H9 (cell line): ENCODE results near the gene SFMBT2. TPM values are rescaled to one million over a fixed set of nuclear protein-coding genes. Genes with fewer than 3 reads are reported as not detected.

Experiments
- DNase-seq: peaks from one replicate; pipeline ENCODE4 v3.0.0-alpha.2; 2017
- H2AFZ ChIP-seq: one replicate; pipeline ENCODE4 v1.6.1; 2013; ENCODE audit warnings: mild to moderate bottlenecking, low read length, control low read depth, moderate library complexity
- H2AK5ac ChIP-seq: 2 replicates; pipeline ENCODE4 v1.6.1; 2013; ENCODE audit warnings: low read length, control low read depth, mixed read lengths; ENCODE audit not compliant: insufficient read length
- H2BK120ac ChIP-seq: one replicate; pipeline ENCODE4 v1.6.1; 2013; ENCODE audit warnings: low read depth, mild to moderate bottlenecking, low read length, control low read depth, inconsistent platforms; ENCODE audit not compliant: poor library complexity, severe bottlenecking
- H2BK12ac ChIP-seq: 2 replicates; pipeline ENCODE4 v1.6.1; 2013; ENCODE audit warnings: low read length, control low read depth, mixed read lengths, low read depth; ENCODE audit not compliant: insufficient read length
- H2BK15ac ChIP-seq: 2 replicates; pipeline ENCODE4 v1.6.1; 2013; ENCODE audit warnings: low read depth, low read length, control low read depth
- H2BK20ac ChIP-seq: one replicate; pipeline ENCODE4 v1.6.1; 2013; ENCODE audit warnings: low read depth, mild to moderate bottlenecking, low read length, control low read depth, inconsistent platforms; ENCODE audit not compliant: poor library complexity, severe bottlenecking
- H2BK5ac ChIP-seq: 2 replicates; pipeline ENCODE4 v1.6.1; 2013; ENCODE audit warnings: low read length, control low read depth, mixed read lengths; ENCODE audit not compliant: insufficient read length
- H3K14ac ChIP-seq: 2 replicates; pipeline ENCODE4 v1.6.1; 2013; ENCODE audit warnings: low read length, control low read depth; ENCODE audit not compliant: insufficient read depth
- H3K18ac ChIP-seq: 2 replicates; pipeline ENCODE4 v1.6.1; 2013; ENCODE audit warnings: low read depth, mild to moderate bottlenecking, mixed read lengths, low read length, control low read depth; ENCODE audit not compliant: insufficient read length
- H3K23ac ChIP-seq: 2 replicates; pipeline ENCODE4 v1.6.1; 2013; ENCODE audit warnings: low read length, control low read depth, mixed read lengths, low read depth; ENCODE audit not compliant: insufficient read length
- H3K23me2 ChIP-seq: 2 replicates; pipeline ENCODE4 v1.6.1; 2013; ENCODE audit warnings: low read depth, mild to moderate bottlenecking, mixed read lengths, low read length, control low read depth; ENCODE audit not compliant: insufficient read length, poor library complexity, severe bottlenecking
- H3K27ac ChIP-seq: 2 replicates; pipeline ENCODE4 v1.5.1; 2013; ENCODE audit warnings: low read length, control low read depth, mixed read lengths, low read depth; ENCODE audit not compliant: insufficient read length
- H3K27me3 ChIP-seq: 2 replicates; pipeline ENCODE4 v1.6.1; 2013; ENCODE audit warnings: low read length, control low read depth, inconsistent platforms; ENCODE audit not compliant: insufficient read depth
- H3K4ac ChIP-seq: 2 replicates; pipeline ENCODE4 v1.6.1; 2013; ENCODE audit warnings: low read depth, mild to moderate bottlenecking, control low read depth, inconsistent platforms, low read length, moderate library complexity
- H3K4me1 ChIP-seq: 2 replicates; pipeline ENCODE4 v1.6.1; 2013; ENCODE audit warnings: low read length, control low read depth, inconsistent platforms; ENCODE audit not compliant: insufficient read depth
- H3K4me2 ChIP-seq: 2 replicates; pipeline ENCODE4 v1.6.1; 2013; ENCODE audit warnings: low read length, control low read depth, mixed read lengths; ENCODE audit not compliant: insufficient read length, insufficient read depth
- H3K56ac ChIP-seq: 2 replicates; pipeline ENCODE4 v1.6.1; 2013; ENCODE audit warnings: low read depth, mild to moderate bottlenecking, mixed read lengths, low read length, control low read depth; ENCODE audit not compliant: insufficient read length
- H3K79me1 ChIP-seq: 2 replicates; pipeline ENCODE4 v1.6.1; 2013; ENCODE audit warnings: low read depth, mild to moderate bottlenecking, moderate library complexity, low read length, control low read depth, inconsistent platforms; ENCODE audit not compliant: insufficient read depth, poor library complexity, severe bottlenecking
- H3K79me2 ChIP-seq: 2 replicates; pipeline ENCODE4 v1.6.1; 2013; ENCODE audit warnings: low read length, control low read depth, inconsistent platforms; ENCODE audit not compliant: insufficient read depth
- H3K9ac ChIP-seq: 2 replicates; pipeline ENCODE4 v1.6.1; 2013; ENCODE audit warnings: low read length, control low read depth, mixed read lengths; ENCODE audit not compliant: insufficient read length; ENCODE audit errors: extremely low read depth
- H3K9me3 ChIP-seq: one replicate; pipeline ENCODE4 v1.6.1; 2013; ENCODE audit warnings: low read depth, low read length, inconsistent platforms; ENCODE audit not compliant: control insufficient read depth
- H3T11ph ChIP-seq: one replicate; pipeline ENCODE4 v1.6.1; 2013; ENCODE audit warnings: mild to moderate bottlenecking, low read length, control low read depth, inconsistent platforms
- H4K20me1 ChIP-seq: one replicate; pipeline ENCODE4 v1.6.1; 2013; ENCODE audit not compliant: control insufficient read depth, insufficient read length, insufficient read depth
- H4K5ac ChIP-seq: 2 replicates; pipeline ENCODE4 v1.6.1; 2013; ENCODE audit warnings: low read depth, mild to moderate bottlenecking, mixed read lengths, low read length, control low read depth; ENCODE audit not compliant: insufficient read length
- H4K8ac ChIP-seq: replicated peaks from 2 replicates; pipeline ENCODE4 v1.6.1; 2013; ENCODE audit warnings: low read length, control low read depth, mixed read lengths, low read depth; ENCODE audit not compliant: insufficient read length
- H4K91ac ChIP-seq: 2 replicates; pipeline ENCODE4 v1.6.1; 2013; ENCODE audit warnings: low read depth, mild to moderate bottlenecking, moderate library complexity, mixed read lengths, low read length, control low read depth; ENCODE audit not compliant: insufficient read length
- H3K27ac Mint-ChIP-seq, 3 experiments: 2 replicates in 2 of 3; 3 replicates in 1 of 3; pipeline ENCODE4 v1.8.0; 2020 to 2021; ENCODE audit warnings: mixed read lengths in 3 of 3, mild to moderate bottlenecking in 1 of 3, moderate library complexity in 1 of 3
- H3K27me3 Mint-ChIP-seq: 2 replicates; pipeline ENCODE4 v1.8.0; 2021; ENCODE audit warnings: low read depth, mild to moderate bottlenecking, moderate library complexity, mixed read lengths
- H3K36me3 Mint-ChIP-seq, 3 experiments: 2 replicates in 2 of 3; 3 replicates in 1 of 3; pipeline ENCODE4 v1.8.0; 2020 to 2021; ENCODE audit warnings: low read depth in 3 of 3, mixed read lengths in 3 of 3; ENCODE audit not compliant: insufficient read depth in 1 of 3
- H3K4me1 Mint-ChIP-seq, 2 experiments: 2 replicates each; pipeline ENCODE4 v1.8.0; 2020; ENCODE audit warnings: mixed read lengths in 2 of 2
- H3K4me3 Mint-ChIP-seq, 2 experiments: 2 replicates in 1 of 2; 3 replicates in 1 of 2; pipeline ENCODE4 v1.8.0; 2020 to 2021; ENCODE audit warnings: mild to moderate bottlenecking in 2 of 2, mixed read lengths in 2 of 2, moderate library complexity in 1 of 2
- H3K9me3 Mint-ChIP-seq, 2 experiments: 2 replicates in 1 of 2; 3 replicates in 1 of 2; pipeline ENCODE4 v1.8.0; 2020; ENCODE audit warnings: mild to moderate bottlenecking in 2 of 2, mixed read lengths in 2 of 2, moderate library complexity in 1 of 2
- WGBS: extraction: QIAGEN DNeasy Blood & Tissue Kit; methylation state at CpG from one replicate; pipeline ENCODE4 v1.1.7; 2013; ENCODE audit warnings: missing lambda C conversion rate, low lambda C conversion rate, mixed read lengths; ENCODE audit not compliant: insufficient read length; ENCODE audit errors: extremely low coverage; 5-methylcytosine and 5-hydroxymethylcytosine counted together
- total RNA-seq: library from RNA; stranded (reverse); gene quantifications from 2 replicates; pipeline ENCODE4 v1.2.1, GENCODE V29; 2021
- TF ChIP-seq, protein P1 (sequence below): fragments of 200-600 bp; sonication (generic); conservative IDR thresholded peaks from 3 replicates; pipeline ENCODE4 v1.8.0; 2021; ENCODE audit warnings: antibody characterized with exemption, mild to moderate bottlenecking

The SFMBT2 gene
- total RNA-seq, 1 experiment from 2014 or later, result 5.3 TPM

DNA sequence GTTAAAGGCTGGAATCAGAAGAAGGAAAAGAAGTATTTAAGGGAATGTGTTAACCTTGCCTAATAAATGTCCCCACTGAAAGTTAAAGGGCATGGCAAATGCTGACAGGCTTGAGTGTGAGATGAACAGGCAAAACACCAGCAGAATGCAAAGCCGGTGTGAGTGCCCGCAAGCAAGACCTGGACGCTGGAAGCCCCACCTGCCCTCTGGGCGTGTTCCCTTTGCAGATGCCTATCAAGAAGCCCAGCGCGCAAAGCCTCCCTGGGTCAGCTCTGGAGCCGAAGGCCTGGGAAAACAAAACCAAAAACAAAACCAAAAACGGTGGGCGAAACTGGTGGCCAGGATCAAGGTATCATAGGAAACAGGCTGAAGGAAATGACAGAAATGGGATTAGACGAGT, 200.3 kb downstream of the SFMBT2 start:
- H2AK5ac ChIP-seq, result no peak overlapping the region
- no peak overlapping the region for H2BK12ac ChIP-seq
- H2BK20ac ChIP-seq, result no peak overlapping the region
- H3K18ac ChIP-seq, result no peak overlapping the region
- H3K27me3 ChIP-seq, result no peaks in the 10 kb centered on the region
- no peak overlapping the region for H3K14ac ChIP-seq
- no CpG with 5 or more reads among the region's 10 CpGs for WGBS
- H4K8ac ChIP-seq, result no peak overlapping the region
- H4K91ac ChIP-seq, result no peak overlapping the region
- Mint-ChIP-seq H3K27ac (peak overlapping the region in 1 of 3 experiments; percentile 85; a peak in 1 of 7 replicates), H3K27me3 (no peaks in the 10 kb centered on the region), H3K4me3 (no peak overlapping the region), H3K4me1 (peaks cover 20 to 24% of the 10 kb centered on the region in 2 experiments), H3K36me3 (peaks cover 0 to 3% (median 3%) of the 10 kb centered on the region in 3 experiments; a peak in 3 of 7 replicates), H3K9me3 (no peaks in the 10 kb centered on the region; a peak in 1 of 5 replicates)
- H3T11ph ChIP-seq, result no peak overlapping the region
- H2AFZ ChIP-seq, result no peak overlapping the region
- H3K27ac ChIP-seq, result no peak overlapping the region
- H3K4me2 ChIP-seq, result no peak overlapping the region
- peaks cover 2% of the 10 kb centered on the region; the same call in 1 of the 2 replicates for H3K4me1 ChIP-seq
- H2BK120ac ChIP-seq, result no peak overlapping the region
- no peak overlapping the region for H3K23ac ChIP-seq
- TF ChIP-seq, protein P1, sequence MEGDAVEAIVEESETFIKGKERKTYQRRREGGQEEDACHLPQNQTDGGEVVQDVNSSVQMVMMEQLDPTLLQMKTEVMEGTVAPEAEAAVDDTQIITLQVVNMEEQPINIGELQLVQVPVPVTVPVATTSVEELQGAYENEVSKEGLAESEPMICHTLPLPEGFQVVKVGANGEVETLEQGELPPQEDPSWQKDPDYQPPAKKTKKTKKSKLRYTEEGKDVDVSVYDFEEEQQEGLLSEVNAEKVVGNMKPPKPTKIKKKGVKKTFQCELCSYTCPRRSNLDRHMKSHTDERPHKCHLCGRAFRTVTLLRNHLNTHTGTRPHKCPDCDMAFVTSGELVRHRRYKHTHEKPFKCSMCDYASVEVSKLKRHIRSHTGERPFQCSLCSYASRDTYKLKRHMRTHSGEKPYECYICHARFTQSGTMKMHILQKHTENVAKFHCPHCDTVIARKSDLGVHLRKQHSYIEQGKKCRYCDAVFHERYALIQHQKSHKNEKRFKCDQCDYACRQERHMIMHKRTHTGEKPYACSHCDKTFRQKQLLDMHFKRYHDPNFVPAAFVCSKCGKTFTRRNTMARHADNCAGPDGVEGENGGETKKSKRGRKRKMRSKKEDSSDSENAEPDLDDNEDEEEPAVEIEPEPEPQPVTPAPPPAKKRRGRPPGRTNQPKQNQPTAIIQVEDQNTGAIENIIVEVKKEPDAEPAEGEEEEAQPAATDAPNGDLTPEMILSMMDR, result no peak
- no peaks in the 10 kb centered on the region for H3K79me2 ChIP-seq
- no peaks in the 10 kb centered on the region for H3K79me1 ChIP-seq
- H4K20me1 ChIP-seq, result no peaks in the 10 kb centered on the region
- no peaks in the 10 kb centered on the region for H3K9me3 ChIP-seq
- H3K56ac ChIP-seq, result no peak overlapping the region
- H3K23me2 ChIP-seq, result no peaks in the 10 kb centered on the region
- no peak overlapping the region for H4K5ac ChIP-seq
- no peak overlapping the region for H3K9ac ChIP-seq
- H2BK5ac ChIP-seq, result no peak overlapping the region
- H3K4ac ChIP-seq, result no peak overlapping the region
- no peak overlapping the region for H2BK15ac ChIP-seq
- no peak for DNase-seq
